GM13976 (cell line): ENCODE results near the gene CACNB2.

ENCODE experiments used
- DNase-seq: peaks from one replicate; pipeline ENCODE4 v3.0.0; 2012; ENCODE audit warnings: low spot score
- CTCF ChIP-seq: IDR thresholded peaks from 2 replicates; pipeline ENCODE4 v1.5.1; 2012; ENCODE audit warnings: borderline replicate concordance, mild to moderate bottlenecking; ENCODE audit not compliant: insufficient read depth; ENCODE audit errors: extremely low read depth, missing control alignments, control extremely low read depth
- in situ Hi-C: fragments of 300-500 bp; cut with MboI; formaldehyde crosslinking; loops from one replicate; pipeline ENCODE4 v1.12.0; 2022; ENCODE audit warnings: low sequenced_read_pairs, mixed read lengths, inconsistent platforms; ENCODE audit not compliant: unreplicated experiment

Gene CACNB2

DNA sequence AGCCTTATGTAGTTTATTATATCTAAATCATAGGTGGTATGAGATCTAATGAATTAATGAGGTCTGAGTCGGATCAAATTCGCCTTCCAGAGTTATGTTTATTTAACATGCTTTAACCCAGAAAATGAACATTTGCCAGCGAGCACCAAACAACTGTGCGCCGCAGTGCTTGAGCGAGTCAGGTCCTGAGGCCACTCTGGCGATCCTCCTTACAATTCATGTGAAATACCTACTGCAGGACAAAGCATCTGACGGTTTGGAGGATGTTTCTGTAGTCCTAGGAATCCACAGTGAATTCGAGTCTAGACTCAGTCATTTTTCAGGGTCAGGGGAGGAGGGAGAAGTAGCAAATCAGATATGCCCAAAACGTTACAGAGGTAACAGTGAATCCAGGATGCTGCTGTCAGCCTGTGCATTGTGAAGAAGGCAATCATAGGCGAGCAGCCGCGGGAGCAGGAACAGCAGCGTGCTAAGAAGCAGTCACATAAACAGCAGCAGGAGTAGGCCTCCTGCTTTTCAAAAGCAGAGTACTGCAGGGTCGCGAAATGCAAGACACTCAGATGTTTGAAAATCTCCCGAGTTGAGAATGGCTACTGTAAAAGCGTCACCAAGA is 120.2 kb downstream of the CACNB2 start:
- TF ChIP-seq CTCF: no peak
- in situ Hi-C loops: no loop called here
- DNase-seq: no peak

- DNase-seq: no peak
- no peak for TF ChIP-seq CTCF
- in situ Hi-C loops: no loop called here
Observed at GRCh38 chr10:18261063-18261610, 120.9 kb downstream of the CACNB2 start.

GRCh38 chr10:18261768-18262231 is 121.6 kb downstream of the CACNB2 start:
- in situ Hi-C loops: no loop called here
- no peak for TF ChIP-seq CTCF
- no peak for DNase-seq

- TF ChIP-seq CTCF: no peak
- in situ Hi-C loops: no loop called here
- no peak for DNase-seq
Observed at GRCh38 chr10:18264466-18265050, 124.3 kb downstream of the CACNB2 start.

- no peak for DNase-seq
- in situ Hi-C loops: no loop called here
Observed at GRCh38 chr10:18268005-18268404, 127.8 kb downstream of the CACNB2 start.

DNA sequence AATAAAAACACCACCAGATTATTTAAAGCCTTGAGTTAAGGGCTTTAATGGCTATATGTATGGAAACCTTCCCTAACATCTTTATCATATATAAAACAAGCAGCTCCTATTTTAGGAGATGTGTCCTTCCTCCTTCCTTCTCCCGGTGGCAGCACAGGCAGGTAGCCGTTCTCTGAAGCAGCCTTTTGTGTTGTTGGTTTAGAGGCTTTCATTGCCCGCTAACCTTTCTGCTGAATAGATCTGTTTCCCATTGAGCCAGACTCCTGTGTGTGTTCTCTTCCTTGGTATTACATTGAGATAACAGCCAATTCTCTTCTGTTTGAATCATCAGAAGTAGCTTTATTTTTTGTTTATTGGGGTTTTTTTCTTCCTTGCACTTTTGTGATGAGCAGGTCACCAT is 131.3 kb downstream of the CACNB2 start:
- no peak for TF ChIP-seq CTCF
- DNase-seq: no peak
- in situ Hi-C loops: no loop called here

More at GRCh38 chr10:18268005-18268404, 127.8 kb downstream of the CACNB2 start:
- TF ChIP-seq CTCF: no peak
